ENCODE measurements around the gene TMEM269.

The TMEM269 gene

GRCh38 chr1:42788021-42788420 is 3.2 kb downstream of the TMEM269 start:
- no peak overlapping the region for H3K4me3 ChIP-seq (ENCODE audit: low read depth, low read length)
- DNase-seq (ENCODE audit: low read depth) = no peak
- no peak for TF ChIP-seq MYC (IDR thresholded peaks at IDR 0.05; ENCODE audit: low read depth, low read length)
- TF ChIP-seq POLR2A (IDR thresholded peaks at IDR 0.05; ENCODE audit: extremely low read depth, insufficient read length) = no peak
- TF ChIP-seq CTCF (IDR thresholded peaks at IDR 0.05; ENCODE audit: low read depth, low read length) = no peak

DNA sequence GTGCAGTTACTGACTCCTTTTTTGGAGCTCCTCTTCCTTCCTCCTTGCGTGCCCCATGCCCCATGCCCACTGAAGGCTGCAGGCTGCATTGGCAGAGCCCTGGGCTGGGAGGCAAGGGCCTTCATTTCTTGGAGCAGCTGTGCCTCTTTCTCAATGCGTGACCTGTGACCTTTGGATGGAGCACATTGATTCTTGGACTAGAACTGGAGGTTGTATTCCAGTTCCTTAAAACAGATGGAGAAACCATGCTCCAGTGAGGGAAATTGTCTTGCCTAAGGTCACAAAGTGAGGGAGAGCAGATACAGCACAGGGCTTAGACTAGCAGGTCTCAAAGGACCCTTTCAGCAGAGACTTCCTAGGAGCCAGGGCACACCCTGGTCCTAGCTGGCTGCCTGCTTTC is 9.0 kb downstream of the TMEM269 start:
- TF ChIP-seq, protein P1, sequence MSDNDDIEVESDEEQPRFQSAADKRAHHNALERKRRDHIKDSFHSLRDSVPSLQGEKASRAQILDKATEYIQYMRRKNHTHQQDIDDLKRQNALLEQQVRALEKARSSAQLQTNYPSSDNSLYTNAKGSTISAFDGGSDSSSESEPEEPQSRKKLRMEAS (IDR thresholded peaks at IDR 0.05; ENCODE audit: low read depth, low read length) = no peak
- TF ChIP-seq MYC (IDR thresholded peaks at IDR 0.05; ENCODE audit: low read depth, low read length) = no peak
- TF ChIP-seq POLR2A (IDR thresholded peaks at IDR 0.05; ENCODE audit: extremely low read depth, insufficient read length) = no peak
- no peak for TF ChIP-seq CTCF (IDR thresholded peaks at IDR 0.05; ENCODE audit: low read depth, low read length)
- no peak for DNase-seq (ENCODE audit: low read depth)
- no peak overlapping the region for H3K4me3 ChIP-seq (ENCODE audit: low read depth, low read length)

DNA sequence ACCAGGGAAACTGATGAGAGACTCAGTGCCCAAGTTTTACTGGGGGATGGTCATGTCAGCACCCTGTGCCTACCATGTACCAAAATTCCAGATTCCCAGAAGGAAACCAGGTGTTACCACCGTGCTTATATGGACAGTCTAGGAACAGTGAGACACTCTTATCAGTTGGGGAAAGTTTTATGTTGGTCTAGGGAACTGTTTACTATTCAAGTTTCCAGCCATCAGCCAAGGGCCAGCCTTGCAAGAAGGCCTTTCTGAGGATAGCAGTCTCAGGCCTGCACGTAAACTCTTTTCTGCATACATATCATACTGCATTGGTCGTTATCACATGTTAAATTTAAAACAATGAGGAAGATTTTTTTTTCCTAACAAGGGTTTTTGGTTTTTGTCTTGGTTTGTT is 12.6 kb downstream of the TMEM269 start:
- DNase-seq (ENCODE audit: low read depth) = no peak
- no peak for TF ChIP-seq MYC (IDR thresholded peaks at IDR 0.05; ENCODE audit: low read depth, low read length)
- TF ChIP-seq CTCF (IDR thresholded peaks at IDR 0.05; ENCODE audit: low read depth, low read length) = no peak
- TF ChIP-seq POLR2A (IDR thresholded peaks at IDR 0.05; ENCODE audit: extremely low read depth, insufficient read length) = no peak
- TF ChIP-seq, protein P1 (IDR thresholded peaks at IDR 0.05; ENCODE audit: low read depth, low read length) = no peak
- H3K4me3 ChIP-seq (ENCODE audit: low read depth, low read length) = no peak overlapping the region

DNA sequence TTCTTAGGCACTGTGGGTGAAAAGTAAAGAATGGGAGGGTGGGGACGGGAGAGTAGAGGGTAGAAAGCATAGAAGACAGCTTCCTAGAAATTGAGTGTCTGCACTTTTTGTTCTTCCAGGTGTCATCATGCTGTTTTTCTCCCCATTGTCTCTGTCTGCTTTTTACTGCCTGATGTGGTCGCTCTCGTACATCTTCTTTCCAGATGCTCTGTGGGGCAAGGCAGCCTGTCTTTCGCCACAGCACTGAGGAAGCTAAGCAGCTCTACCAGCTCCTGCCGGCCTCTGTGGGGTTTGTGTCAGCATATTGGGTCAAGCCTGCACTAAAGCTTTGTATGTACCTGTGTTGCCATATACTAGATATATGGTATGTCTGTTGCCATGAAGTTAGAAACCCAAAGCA is 13.2 kb downstream of the TMEM269 start:
- no peak for DNase-seq (ENCODE audit: low read depth)
- H3K4me3 ChIP-seq (ENCODE audit: low read depth, low read length) = no peak overlapping the region
- TF ChIP-seq, protein P1 (IDR thresholded peaks at IDR 0.05; ENCODE audit: low read depth, low read length) = no peak
- TF ChIP-seq MYC (IDR thresholded peaks at IDR 0.05; ENCODE audit: low read depth, low read length) (no peak), POLR2A (IDR thresholded peaks at IDR 0.05; ENCODE audit: extremely low read depth, insufficient read length) (no peak), CTCF (IDR thresholded peaks at IDR 0.05; ENCODE audit: low read depth, low read length) (no peak)

- no peak overlapping the region for H3K4me3 ChIP-seq (ENCODE audit: low read depth, low read length)
- DNase-seq (ENCODE audit: low read depth) = no peak
- TF ChIP-seq, protein P1 (IDR thresholded peaks at IDR 0.05; ENCODE audit: low read depth, low read length) = no peak
- no peak for TF ChIP-seq POLR2A (IDR thresholded peaks at IDR 0.05; ENCODE audit: extremely low read depth, insufficient read length)
- no peak for TF ChIP-seq CTCF (IDR thresholded peaks at IDR 0.05; ENCODE audit: low read depth, low read length)
- TF ChIP-seq MYC (IDR thresholded peaks at IDR 0.05; ENCODE audit: low read depth, low read length) = no peak
Observed at GRCh38 chr1:42801832-42802473, 17.2 kb downstream of the TMEM269 start.

GRCh38 chr1:42806171-42806570 is 21.4 kb downstream of the TMEM269 start:
- no peak overlapping the region for H3K4me3 ChIP-seq (ENCODE audit: low read depth, low read length)
- DNase-seq (ENCODE audit: low read depth) = no peak
- no peak for TF ChIP-seq CTCF (IDR thresholded peaks at IDR 0.05; ENCODE audit: low read depth, low read length)
- TF ChIP-seq, protein P1 (IDR thresholded peaks at IDR 0.05; ENCODE audit: low read depth, low read length) = no peak
- TF ChIP-seq POLR2A (IDR thresholded peaks at IDR 0.05; ENCODE audit: extremely low read depth, insufficient read length) = no peak
- no peak for TF ChIP-seq MYC (IDR thresholded peaks at IDR 0.05; ENCODE audit: low read depth, low read length)

All from NB4 (cell line).